NCI-H345 treated with DMSO at 0.1 percent for 48 hours (cell line): ENCODE measurements around the gene ADAP1.
"Not testable (repeated sequence)": the region's sequence is repeated elsewhere in the genome, so short reads cannot be mapped to it uniquely, and the experiment has no call there.

Experiments
- DNase-seq: peaks from one replicate; lab custom pipeline; 2025; ENCODE audit not compliant: unreplicated experiment; lab: John Stamatoyannopoulos, UW

Gene ADAP1

DNA sequence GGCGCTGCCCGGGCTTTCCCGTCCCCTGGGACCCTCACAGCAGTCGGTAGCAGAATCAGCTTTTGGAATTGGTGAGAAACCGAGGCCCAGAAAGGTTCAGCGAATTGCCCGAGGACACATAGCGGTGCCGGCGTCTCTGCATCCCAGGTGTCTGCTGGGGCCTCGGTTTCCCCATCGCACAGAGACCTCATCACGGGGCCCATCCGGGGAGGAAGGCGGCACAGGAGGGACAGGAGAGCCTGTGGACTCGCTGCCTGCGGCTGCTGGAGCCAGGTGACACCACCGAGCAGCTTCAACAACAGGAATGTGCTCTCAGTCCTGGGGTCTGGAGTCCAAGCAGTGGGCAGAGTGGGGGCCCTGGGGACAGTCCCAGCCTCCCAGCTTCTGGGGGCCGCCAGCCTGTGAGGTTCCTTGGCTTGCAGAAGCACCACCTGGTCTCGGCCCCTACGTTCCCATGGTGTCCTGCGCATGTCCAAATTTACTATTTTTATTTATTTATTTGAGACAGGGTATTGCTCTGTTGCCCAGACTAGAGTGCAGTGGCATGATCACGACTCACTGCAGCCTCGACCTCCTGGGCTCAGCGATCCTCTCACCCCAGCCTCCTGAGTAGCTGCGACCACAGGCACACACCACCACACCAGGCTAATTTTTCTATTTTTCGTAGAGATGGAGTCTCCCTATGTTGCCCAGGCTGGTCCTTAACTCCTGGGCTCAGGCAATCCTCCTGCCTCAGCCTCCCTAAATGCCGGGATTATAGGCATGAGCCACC is 21.4 kb upstream of the ADAP1 start:
- no peak for DNase-seq

DNA sequence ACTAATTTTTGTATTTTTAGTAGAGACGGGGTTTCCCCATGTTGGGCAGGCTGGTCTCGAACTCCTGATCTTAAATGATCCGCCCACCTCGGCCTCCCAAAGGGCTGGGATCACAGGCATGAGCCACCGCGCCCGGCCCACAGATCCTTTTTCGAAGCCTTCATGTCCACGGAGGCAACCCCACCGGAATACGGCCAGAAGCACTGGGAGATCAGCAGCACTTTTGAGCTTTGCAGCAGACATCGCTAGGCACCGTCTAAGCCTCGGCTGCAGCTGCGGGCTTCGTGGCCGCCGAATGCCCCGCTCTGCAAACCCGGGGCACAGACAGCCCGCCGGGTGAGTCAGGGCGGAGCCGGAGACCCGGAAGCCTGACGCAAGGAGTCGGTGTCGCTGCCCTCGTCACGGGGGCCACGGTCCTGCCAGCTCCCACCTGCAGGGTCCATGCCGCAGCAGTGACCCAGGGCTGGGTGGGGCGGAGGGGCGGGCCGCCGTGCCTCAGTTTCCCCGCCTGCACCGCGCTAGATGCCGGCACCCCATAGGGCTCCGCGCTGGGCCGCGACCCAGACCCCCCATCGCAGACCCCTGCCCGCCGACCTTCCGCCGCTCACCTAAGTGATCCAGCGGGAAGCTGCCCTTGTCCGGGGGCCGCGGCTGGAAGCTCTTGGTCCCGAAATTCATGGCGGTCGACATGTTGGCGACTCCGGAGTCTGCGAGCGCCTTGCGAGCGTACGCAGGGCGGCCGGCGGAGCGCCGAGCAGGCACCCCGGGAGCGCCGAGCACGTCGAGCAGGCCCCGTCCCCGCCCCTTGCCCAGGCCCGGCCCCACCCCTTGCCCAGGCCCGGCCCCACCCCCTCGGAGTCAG is 20.6 kb upstream of the ADAP1 start, which contains the start of gene COX19:
Gene COX19, minus strand, starts transcription at position 730 of the 862 bp plus-strand sequence. Its CDS starts 40 bp downstream, at position 690.
- peak; percentile 37 for DNase-seq

- no peak for DNase-seq
Measured at GRCh38 chr7:974172-974571, 19.7 kb upstream of the ADAP1 start.

DNA sequence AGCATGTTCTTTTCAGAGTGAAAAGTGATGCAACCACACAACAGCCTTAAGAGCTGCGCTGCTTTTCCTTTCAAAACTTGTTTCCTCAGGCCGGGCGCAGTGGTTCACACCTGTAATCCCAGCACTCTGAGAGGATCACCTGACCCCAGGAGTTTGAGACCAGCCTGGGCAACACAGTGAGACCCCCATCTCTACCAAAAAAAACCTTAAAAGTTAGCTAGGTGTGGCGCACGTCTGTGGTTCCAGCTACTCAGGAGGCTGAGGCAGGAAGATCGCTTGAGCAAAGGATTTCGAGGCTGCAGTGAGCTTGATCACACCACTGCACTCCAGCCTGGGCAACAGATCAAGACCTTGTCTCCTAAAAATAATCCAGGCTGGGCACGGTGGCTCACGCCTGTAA is 18.8 kb upstream of the ADAP1 start:
- DNase-seq: no peak

GRCh38 chr7:972676-973309 is 18.3 kb upstream of the ADAP1 start:
- no peak for DNase-seq

GRCh38 chr7:972110-972509 is 17.6 kb upstream of the ADAP1 start:
- DNase-seq: no peak

- DNase-seq: no peak
Measured at GRCh38 chr7:970744-971143, 16.3 kb upstream of the ADAP1 start.

- DNase-seq: no peak
Measured at GRCh38 chr7:969403-969802, 14.9 kb upstream of the ADAP1 start.

- DNase-seq: no peak
Measured at GRCh38 chr7:968205-969105, 14.0 kb upstream of the ADAP1 start.

GRCh38 chr7:967361-968082 is 13.0 kb upstream of the ADAP1 start:
- no peak for DNase-seq

DNA sequence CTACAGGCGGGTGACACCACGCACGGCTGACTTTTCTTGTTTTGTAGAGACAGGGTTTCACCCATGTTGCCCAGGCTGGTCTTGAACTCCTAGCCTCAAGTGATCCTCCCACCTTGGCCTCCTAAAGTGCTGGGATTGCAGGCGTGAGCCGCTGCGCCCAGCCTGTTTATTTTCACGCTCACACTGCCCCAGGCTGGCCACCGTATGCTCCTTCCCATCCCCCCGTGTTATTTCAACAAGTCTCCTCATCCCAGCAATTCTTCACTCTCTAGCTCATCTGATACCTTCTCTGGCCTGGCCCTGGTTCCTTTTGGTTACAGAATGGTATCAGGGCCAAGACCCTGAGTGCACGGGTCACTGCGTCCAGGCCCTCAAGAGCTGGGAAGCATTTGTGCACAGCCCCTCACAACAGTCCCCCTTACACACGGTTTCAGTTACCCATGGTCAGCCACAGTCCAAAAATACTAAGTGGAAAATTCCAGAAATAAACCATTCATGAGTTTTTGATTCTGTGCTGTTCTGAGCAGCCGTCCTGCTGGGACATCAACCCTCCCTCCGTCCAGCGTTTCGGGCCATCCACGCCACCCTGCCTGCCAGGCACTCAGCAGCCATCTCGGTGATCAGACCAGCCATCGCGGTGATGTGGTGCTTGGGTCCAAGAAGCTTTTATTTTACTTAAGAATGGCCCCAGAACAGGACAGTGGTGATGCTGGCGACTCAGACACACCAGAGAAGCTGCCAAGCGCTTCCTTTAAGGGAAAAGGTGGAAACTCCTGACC is 12.0 kb upstream of the ADAP1 start:
- no peak for DNase-seq

DNA sequence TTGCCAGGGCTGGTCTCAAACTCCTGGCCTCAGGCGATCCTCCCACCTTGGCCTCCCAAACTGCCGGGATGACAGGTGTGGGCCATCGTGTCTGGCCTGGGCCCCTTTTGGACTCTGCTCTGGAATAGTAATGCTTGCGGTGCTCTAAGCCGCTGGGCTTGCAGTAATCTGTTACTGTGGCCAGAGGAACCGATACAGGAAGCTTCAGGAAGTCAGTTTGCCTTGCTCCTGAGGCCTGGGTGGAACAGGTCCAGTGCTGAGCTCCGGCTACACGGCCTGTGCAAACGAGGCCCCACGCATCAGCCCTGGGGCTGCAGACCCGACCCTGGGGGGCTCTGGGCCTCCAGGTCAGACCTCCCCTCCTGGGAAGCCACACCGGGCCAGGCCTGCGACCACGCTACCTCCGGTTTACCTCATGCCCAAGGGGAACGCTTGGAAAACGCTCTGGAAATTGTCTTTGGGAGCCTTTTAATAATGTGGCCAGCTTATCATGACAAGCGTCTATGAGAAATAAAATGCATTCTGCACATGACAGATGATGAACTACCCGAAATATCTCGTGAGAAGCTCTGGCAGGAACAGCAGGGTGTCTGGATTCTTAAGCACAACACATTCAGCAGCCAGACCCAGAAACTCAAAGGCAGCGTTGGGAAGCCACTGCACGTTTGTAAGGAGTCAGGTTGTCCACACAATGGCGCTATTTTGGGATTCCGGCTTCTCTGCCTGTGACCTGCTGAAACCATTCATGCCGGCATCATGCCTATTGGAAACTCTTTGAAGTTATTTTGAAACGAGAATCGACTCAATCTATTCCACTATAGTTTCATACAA is 10.1 kb upstream of the ADAP1 start:
- no peak for DNase-seq

DNA sequence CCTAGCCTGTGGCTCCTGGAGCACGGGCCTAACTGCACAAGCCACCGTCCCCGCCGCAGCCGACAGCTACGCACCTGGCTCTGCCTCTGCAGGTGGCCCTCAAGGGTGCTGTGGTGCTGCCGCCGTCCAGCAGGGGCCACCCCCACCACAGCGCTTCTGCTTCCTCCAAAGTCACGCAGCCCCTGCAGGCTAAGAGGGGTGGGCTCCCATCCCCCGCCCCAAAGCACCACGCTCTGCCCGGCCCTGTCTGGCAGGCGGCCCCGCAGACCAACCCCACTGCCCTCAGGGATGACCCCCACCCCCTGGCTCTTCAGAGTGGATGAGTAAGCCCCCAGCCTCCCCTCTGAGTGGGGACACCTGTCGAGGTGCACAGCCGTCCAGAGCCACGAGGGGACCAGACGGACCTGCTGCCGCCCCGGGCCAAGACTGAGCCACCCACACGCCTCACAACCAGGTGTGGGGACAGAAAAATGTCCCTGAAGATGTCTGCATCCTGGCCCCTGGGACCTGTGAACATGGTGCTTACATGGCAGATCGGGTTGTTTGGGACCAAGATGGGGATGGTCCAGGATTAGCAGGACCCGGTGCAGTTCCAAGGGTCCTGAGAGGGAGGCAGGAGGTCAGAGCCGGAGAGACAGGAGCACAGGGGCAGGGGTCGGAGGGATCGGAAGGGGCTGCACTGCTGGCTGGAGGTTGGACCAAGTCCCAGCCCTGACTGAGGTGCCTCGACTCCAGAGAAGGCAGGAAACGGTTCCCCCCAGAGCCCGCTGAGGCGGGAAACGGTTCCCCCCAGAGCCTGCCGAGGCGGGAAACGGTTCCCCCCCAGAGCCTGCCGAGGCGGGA is 9.0 kb upstream of the ADAP1 start:
- peak; percentile 16 for DNase-seq

DNA sequence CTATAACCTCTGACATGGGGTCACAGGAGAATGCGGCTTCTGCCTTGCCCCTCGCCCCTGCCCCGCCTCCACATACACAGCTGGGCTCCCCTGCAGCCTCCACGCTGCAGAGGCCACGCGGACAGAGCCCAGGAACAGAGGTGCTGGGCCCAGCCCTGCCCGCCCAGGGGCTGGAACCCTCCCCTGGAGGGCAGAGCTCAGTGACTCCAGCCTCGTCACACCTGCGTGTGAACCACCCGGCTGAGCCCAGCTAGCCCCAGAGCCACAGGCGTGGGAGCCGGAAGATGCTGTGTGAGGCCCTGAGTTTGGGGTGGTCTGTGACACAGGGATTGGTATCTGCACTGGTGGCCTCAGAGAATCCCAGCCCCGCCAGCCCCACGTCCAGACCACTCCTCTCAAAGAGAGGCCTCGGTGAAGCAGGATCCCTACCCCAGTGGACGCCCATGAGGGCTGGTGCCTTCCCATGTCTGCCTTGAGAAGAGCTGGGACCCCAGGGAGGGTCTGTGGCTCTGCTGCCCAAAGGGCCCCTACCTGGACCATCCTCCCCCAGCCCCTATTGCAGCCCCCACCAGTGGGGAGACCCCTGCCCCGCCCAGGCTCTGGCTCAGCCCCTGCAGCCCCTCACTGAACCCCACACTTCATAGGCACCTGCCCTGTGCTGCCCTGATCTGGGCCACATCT is 8.1 kb upstream of the ADAP1 start:
- DNase-seq: no peak

GRCh38 chr7:961546-962400 is 7.3 kb upstream of the ADAP1 start:
- DNase-seq: no peak

DNA sequence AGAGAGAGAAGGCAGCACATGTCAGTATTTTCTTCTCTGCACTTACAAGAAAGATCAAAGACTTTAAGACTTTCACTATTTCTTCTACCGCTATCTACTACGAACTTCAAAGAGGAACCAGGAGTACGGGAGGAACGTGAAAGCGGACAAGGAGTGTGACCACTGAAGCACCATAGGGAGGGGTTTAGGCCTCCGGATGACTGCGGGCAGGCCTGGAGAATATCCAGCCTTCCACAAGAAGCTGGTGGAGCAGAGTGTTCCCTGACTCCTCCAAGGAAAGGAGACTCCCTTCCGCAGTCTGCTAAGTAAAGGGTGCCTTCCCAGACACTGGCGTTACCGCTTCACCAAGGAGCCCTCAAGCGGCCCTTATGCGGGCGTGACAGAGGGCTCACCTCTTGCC is 6.5 kb upstream of the ADAP1 start:
- DNase-seq: not testable (repeated sequence)
